GM21529 (cell line): ENCODE measurements around the gene GBX1.
A peak's percentile ranks its signal among the peaks of the same experiment; 100 is the strongest.

Experiments used
- ATAC-seq: cut with Tn5 transposase; IDR thresholded peaks from one replicate; pipeline ENCODE4 v1.9.1; 2021; ENCODE audit not compliant: unreplicated experiment

GBX1 gene

DNA sequence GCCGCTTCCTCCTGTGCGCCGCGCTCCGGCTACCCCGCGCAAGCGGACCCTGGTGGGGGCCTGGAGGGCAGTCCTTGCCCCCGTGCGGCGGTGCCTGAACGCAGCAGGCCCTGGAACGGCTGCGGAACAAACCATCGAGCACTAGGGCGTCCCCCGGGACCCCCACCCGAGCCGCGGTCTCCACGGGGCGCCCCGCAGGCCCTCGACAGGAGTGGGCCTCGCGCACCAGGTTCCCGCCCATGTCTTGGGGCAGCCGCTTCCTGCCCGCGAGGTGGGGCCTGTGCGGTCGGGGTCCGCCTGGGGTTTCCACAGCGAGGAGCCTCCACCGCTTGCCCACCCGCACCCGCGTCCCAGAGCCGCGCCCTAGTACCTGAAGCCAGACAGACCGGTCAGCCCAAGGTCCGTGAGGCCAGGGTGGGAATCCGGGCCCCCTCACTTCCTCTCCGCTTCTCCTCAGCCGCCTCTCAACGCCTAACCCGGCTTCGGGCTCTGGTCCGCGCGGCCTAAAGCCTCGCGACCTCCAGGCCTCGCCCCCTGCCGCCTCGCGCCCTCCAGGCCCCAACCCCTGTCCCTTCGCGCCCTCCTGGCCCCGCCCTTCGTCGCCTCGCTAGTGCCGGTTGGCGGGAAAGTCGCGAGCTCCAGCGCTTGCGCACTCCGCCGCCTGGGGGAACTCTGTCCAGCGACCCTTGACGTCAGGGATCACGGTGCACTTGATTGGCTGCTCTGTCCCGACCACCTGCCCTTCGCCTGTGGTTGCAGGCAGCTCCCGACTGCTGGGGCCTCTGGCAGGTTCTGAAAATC lies 7.0 kb upstream of the GBX1 start:
- ATAC-seq: no peak

DNA sequence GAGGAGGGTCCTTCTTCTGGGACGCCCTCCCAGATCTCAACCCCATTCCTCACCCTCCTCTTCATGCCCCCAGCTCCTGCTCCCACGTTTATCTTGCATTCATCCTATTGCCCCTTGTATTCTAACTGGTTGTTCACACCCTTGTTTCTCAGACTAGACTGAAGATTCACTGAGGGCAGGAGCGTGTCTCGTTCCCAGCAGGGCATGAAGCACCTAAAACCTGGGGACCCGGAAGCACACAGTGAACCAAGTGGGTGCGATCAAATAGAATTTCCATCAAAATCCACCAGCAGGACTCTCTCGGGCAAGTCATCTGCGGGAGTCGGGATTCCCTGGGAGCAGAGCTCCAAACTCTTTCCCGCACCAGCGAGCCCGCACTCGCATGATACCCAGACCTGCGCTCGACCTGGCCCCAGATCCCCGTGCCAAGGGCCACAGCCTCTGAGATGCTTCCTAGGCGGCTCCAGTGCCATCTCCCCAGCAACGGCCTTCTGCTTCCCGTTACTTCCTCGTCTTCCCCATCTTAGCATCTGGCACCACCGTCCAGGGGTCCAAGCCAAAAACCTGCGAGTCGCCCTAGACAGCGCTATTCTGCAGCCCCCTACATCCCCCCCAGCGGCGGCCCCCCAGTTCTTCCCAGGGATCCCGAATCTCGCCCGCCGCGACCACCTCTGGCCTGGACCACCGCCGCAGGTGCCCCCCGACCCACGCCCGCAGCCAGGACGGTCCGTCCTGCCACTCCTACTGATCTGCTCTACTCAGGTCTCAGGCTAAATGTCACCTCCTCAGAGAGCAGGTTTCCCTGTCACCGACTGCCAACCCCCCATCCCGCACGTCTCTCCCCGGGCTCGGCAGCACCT lies 6.1 kb upstream of the GBX1 start:
- ATAC-seq: no peak

DNA sequence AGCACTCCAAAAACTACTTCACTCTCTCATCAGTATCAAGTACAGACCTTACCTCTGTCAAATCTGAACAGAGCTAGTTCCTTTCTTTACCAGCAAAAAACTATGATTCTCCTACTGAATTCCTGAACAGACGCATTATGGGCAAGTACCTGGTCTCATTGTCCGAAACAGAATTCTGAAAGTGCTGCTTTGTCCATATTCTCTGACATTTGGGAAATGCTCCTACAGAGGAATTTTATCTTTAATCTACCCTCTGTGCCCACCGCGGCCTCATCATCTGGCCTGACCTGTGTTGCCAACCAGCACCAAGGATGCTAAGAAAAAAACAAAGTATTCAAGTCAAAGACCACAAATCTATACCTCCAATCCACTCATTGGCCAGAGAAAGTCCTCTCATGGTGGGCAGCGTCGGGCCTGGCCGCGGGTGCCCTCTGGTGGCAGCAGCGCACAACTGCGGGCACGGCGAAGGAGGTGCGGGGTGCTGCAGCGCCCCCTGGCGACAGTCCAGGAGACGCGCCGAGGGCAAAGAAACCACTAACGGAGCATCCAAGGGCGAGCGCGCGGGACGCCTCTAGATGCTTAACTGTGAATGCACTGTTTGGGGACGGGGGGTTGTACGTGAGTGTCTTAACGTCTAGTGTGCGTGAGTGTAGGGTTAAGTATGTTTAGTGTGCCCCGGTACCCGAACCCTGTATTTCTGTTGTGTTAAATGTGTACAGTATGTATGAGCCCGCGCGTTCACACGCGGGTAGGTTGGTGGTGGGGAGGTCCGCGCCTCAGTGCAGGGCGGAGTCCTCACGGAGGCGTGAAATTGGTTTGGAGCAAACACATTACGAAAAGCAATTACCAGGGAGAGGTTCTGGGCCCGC lies 5.0 kb upstream of the GBX1 start:
- peak; percentile 59 for ATAC-seq

DNA sequence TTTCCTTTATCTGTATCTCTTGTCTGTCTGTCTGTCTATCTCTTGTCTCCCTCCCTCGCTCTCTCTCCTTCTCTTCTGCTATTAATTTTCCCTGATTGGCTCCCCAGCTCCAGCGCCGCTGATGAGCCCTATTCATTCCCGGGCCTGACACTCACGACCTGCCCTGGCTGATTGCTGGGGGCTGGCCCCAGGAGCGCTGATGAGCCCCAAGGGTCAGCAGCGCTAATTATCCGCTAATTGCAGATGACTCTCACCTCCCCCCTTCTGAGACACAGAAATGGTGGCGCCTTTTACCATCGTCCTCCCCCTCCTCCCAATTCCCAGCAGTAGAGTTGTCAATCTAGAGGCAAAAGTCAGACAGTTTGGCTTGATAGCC lies 1.3 kb upstream of the GBX1 start:
- ATAC-seq: no peak

DNA sequence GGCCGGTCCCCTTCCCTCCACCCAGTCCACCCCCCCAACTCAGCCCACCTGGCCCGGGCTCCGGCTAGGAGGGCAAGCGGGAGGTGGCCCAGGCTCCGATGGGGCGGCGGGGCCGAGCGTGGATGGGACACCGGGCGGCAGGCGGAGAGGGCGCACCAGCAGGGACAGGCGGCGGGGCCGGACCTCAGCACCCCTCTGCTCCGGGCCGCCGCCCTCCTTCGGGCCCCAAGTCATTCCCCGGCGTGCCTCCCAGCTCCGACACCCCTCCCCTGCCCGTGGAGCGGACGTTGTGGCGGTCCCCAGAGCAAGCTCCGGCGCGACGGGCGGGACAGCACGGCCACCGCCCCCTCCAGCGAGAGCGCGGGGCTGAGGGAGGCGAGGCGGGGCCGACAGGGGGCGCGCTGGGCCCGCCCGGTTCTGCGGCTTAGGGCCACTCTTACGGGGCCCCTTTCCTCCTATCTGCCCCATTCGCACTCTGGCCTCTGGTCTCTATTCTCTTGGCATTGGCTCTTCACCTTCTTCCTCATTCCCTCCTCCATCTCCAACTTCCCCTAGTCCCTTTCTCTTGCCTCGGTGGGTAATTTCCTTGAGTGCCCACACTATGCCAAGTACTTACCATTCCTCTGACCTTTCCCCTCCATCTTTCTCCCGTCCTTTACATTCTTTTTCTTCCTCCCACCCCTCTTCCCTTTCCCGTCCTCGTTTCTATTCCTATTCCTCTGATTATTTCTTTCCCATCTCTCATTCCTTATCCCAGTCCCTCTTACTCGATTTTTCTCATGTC lies 701 bp upstream of the GBX1 start:
- ATAC-seq: peak; percentile 68

DNA sequence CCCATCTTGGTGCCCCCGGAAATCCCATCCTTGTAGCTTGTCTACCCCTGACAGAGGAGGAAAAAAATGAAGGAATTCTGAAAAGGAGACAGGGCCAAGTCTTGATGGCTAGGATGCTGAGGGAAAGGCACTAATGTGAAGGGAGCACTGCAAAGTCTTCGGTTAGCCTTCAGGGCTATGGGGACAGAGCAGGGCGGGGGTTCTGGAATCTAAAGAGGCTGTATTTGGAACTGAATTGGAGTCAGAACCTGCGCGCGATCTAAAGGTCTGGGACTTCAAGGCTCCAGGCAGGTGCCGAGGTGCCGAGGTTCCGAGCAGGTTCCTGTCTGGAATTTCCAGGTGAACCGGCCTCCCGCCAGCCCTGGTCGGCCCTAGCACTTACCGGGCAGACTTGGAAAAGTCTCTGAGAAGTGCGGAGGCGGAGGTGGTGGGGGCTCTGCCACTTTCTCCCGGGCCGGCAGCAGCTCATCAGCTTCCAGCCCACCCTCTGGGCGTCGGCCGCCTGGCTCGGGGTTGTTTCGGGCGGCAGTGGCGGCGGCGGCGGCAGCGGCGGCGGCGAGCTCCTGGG lies 781 bp downstream of the GBX1 start:
- no peak for ATAC-seq

DNA sequence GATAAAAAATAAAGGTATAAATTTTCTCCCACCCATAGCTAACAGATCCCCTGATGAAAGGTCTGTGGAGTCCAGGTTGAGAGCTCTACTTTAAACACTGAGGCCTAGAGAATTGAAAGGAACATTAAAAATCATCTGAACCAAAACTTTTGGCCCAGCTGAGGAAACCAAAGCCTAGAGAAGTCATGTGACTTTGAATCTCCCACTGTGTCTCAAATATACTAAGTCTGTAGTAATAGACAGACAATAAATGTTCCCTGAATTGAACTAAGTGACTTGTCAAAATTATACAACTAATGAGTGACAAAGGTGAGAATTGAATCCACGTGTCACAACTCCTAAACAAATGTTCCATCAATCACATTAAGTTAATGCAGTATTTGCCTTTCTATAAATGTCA lies 5.7 kb downstream of the GBX1 start:
- ATAC-seq: no peak

DNA sequence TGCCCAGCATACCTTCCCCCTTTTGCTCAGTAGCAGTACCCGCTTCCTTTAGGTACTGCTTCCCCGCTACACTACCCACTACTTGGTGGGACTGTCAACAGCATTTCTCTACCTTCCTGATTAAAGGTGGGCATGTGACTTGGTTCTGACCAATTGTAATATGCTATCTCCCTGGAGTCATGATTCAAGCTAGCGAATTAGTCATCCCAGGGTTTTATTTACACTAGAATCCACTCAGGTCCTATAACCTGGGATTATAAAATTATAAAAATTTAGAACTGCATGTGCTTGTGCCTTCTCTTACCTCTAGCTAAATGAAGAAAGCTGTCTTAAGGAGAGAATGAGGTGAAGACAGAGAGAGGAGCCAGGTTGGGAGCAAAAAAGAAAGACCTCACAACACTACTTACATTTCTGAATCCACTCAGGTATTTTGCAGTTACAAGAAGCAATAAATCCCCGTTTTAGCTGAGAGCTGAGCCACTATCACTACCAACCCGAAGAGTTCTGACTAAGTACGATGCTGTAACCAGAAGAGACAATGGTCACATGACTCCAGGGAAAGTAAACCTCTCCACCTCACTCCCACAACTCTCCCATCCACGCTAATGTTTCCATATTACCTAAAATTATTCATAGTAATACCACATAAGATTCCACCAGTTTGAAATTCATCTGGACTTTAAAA lies 9.7 kb downstream of the GBX1 start:
- no peak for ATAC-seq

DNA sequence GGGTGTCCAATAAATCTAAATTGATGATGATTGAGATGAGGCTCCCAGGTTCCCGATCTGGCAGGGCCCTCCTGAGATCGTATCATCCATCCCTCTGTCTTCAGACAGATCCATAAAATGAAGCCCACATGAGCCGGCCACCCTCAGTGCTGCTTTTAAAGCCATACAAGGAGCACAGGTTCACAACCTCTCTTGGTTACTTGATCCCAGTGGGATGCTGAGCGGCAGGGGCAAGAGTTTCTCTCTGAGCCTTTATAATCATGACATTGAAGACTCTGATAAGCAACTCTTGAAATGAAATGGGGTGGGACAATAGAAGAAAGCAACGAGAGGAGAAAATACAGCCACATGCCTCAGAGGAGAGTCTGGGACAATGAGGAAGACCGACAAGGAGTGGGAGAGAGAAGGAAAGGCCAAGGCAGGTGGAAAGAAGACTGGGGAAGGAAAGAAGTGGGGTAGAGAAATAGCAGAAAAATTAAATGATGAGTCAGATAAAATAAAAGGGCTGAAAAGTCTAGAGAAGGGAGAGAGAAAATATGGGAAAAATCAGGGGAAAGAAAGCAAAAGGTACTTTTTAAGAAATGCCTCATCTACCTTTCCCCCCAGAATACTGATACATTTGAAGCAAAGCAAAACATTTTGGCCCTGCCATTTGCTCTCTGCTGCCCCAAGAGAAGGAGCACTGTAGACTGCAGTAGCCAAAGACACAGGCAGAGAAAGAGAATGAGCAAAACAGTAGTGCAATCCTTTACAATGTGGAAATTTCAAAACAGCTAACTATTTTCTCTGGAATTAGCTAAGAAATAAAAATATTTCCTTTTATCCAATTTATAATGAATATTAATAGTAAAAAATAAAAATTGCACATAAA lies 14.6 kb downstream of the GBX1 start:
- ATAC-seq: no peak

DNA sequence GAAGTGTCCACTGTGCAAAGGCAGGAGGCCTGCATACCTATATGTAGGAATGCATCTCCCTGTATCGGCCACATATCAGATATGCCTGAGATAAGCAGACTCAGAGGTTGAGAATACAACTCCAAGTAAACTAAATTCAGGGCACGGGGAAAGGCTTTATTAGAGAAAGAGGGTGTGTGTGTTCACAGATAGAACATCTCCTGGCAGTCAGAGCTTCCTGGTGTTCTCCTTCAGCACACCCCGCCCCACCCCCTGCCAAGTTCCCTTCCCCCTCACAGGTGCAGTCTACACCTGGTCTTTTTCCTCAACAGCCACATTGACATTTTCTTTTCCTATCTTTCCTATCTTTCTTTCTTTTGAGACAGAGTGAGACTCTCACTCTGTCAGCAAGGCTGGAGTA lies 17.1 kb downstream of the GBX1 start:
- ATAC-seq: no peak

DNA sequence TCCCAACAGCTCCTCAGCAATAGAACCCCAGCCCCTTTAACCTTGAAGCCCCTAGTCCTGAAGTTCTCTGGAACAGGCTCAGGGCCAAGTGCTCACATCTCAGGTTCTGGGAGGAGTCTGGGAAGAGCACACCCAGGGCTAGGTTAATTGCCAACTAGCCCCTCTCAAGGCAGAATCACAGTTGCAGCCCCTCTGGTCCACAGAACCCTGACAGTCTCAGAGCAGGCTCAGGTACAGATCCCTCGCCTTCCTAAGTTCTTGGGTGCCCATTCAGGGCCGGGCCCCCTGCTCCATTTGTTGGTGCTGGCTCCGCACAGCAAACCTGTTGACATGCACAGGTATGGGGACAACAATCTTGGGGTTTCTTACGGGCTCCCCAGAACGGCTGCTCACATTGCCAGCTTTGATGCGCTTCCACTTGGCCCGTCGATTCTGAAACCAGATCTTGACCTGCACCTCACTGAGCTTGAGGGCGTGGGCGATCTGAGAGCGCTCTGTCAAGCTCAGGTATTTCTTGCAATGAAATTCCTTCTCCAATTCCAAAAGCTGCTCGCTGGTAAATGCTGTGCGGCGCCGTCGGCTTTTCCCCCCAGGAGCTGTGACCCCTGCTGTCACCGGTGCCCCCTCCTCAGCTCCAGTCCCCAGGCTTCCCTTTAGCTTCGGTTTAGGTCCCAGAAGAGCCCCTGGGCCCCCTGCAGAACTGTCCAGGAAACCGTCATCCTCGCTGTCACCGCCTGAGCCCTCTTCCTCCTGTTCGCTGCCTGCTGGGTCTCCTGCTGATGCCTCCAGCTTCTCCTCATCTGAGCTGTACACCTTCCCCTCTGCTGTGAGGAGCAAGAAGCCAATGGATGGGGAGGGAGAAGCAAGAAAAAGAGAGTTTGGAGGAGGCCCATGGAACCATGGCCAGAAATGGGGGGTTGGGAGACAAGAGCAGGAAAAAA lies 18.9 kb downstream of the GBX1 start:
- no peak for ATAC-seq

DNA sequence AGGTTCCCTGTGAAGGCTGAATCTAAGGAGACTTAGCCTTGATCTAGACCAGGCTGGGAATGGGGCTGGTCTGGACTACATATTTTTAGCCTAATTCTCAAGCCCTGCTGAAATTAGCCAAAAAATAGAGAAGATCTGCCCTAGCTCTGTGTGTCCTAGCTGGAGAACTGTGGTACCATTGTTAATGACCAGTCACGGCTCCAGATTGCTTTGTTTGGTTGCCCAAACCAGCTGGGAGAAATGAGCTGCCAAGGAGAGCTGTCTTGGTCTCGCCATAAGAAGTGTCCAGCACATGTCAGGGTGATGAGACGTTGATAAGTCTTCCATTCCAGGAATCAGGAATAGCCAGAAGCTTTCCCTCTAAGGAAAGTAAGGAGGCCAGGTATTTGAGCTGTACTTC lies 20.7 kb downstream of the GBX1 start:
- no peak for ATAC-seq

DNA sequence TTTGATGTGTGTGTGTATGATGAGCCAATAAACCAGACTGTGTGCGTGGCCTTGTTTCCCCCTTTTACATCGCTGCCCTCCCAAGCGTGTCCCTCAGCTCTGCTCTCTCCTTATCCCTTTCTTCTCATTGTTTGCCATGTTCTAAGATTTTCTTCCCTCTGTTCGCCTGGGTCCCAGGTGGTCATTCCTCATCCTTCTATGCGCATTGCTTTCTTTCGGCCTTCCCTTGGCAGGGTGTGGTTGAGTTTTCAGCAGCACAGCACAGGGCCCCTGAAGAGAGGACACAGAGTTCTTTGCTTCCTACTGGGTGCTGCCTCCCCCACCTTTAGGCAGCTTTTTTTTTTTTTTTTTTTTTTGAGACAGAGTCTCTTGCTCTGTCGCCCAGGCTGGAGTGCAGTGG lies 23.1 kb downstream of the GBX1 start:
- ATAC-seq: no peak

DNA sequence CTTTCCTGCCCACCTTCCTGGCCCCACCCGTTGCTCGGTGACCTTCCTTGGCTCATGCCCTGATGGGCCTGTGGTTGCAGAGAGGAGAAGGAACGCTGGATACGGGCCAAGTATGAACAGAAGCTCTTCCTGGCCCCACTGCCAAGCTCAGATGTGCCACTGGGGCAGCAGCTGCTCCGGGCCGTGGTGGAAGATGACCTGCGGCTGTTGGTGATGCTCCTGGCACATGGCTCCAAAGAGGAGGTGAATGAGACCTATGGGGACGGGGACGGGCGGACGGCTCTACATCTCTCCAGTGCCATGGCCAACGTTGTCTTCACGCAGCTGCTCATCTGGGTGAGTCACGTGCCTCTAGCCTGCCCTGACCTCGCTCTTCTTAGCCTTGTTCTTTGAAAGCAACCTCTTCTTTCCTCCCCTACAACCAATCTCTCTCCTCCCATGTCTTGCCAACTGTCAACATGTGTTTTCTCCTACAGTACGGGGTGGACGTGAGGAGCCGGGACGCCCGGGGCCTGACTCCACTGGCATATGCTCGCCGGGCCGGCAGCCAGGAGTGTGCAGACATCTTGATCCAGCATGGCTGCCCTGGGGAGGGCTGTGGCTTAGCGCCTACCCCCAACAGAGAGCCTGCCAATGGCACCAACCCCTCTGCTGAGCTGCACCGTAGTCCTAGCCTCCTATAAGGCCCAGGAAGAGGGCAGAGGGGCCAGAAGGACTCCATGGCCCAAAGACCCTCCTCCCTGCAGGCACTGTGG lies 24.1 kb downstream of the GBX1 start:
- no peak for ATAC-seq

DNA sequence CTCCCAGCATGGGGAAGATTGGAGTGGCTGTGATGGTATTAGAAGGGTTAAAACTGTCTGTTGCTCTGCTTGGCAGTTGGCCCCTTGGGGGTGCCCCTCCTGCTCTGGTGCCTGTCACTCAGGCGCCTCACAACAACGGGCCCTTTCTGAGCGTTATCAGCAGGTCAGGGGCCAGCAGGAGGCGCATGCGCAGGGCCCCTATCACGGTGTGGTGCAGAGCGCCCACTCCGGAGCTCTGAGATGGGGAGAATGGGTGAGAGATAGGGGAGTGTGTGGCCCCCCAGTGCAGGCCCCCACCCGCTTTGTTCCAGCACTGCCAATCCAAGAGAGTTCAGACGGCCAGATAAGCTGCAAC lies 24.8 kb downstream of the GBX1 start:
- no peak for ATAC-seq

DNA sequence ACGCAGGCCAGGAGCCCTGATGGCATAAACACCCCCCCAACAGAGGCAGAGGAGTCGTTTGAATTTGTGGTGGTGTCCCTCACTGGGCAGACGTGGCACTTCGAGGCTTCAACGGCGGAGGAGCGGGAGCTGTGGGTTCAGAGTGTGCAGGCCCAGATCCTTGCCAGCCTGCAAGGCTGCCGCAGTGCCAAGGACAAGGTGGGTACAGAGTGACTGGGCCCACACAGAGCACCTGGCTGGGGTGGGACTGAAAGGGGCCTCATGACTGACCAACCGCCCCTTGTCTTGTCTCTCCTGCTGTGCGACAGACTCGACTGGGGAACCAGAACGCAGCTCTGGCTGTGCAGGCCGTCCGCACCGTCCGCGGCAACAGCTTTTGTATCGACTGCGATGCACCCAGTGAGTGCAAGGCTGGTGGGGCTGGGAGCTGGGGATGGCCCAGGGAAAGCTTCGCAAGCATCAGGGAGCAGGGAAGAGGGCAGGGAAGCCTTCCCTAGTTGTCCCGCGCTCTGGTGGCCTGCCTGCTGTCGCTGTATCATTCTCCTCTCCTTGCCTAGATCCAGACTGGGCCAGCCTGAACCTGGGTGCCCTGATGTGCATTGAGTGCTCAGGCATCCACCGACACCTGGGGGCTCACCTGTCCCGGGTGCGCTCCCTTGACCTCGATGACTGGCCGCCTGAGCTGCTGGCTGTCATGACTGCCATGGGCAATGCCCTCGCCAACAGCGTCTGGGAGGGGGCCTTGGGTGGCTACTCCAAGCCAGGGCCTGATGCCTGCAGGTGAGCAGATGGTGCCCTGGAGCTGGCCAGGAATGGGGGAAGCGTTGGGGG lies 25.4 kb downstream of the GBX1 start:
- ATAC-seq: no peak
